ENCODE measurements around the gene FPR3. TPM values are rescaled to one million over a fixed set of nuclear protein-coding genes. Genes with fewer than 3 reads are reported as not detected.
A peak's percentile ranks its signal among the peaks of the same experiment; 100 is the strongest.

The FPR3 gene
- total RNA-seq, 2 donors from 2014 or later = 11.0 TPM

DNA sequence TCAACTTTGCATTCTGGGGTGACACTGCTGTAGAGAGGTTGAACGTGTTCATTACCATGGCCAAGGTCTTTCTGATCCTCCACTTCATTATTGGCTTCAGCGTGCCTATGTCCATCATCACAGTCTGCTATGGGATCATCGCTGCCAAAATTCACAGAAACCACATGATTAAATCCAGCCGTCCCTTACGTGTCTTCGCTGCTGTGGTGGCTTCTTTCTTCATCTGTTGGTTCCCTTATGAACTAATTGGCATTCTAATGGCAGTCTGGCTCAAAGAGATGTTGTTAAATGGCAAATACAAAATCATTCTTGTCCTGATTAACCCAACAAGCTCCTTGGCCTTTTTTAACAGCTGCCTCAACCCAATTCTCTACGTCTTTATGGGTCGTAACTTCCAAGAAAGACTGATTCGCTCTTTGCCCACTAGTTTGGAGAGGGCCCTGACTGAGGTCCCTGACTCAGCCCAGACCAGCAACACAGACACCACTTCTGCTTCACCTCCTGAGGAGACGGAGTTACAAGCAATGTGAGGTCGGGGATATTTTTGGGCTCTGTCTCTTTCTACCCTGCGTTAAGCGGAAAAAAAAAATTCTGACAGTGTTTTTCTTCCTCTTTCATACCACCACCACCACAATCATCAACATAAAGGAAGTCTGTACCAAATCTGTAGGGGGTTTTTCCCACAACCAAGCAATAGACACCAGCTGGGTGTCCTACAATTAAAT lies 29.5 kb downstream of the FPR3 start:
- DNase-seq (no peak), ATAC-seq (peak; percentile 65 to 73)
- intact Hi-C loops (cut with DNase I) = no loop called here

DNA sequence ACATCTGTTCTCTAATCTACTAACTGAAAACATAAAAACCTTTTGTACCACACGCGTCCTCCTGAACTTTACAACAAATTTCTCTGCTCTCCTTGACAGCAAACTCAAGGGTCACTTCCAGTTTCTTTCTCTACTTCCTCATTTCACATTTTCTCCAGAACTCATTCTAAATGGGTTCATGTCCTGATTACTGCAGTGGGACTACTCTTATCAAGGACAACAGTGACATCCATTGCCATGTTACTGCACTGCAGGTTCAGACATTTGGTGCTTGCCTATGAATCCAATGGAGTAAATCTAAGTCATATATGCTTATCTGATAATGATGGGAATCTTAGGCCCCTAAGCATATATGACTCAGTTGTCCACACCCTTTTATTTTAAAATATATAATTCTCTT lies 35.3 kb downstream of the FPR3 start:
- peak in 1 of 2 donors; percentile 49 for ATAC-seq
- no peak for DNase-seq
- intact Hi-C loops (cut with DNase I) = no loop called here

- ATAC-seq = no peak
- DNase-seq = no peak
- intact Hi-C loops (cut with DNase I) = no loop called here
Observed at GRCh38 chr19:51837145-51837544, 42.2 kb downstream of the FPR3 start.

GRCh38 chr19:51861870-51862622 lies 67.1 kb downstream of the FPR3 start:
- intact Hi-C loops (cut with DNase I) = no loop called here
- DNase-seq (no peak), ATAC-seq (no peak)

- intact Hi-C loops (cut with DNase I) = no loop called here
- no peak for ATAC-seq
- DNase-seq = no peak
Observed at GRCh38 chr19:51873097-51873496, 78.1 kb downstream of the FPR3 start.

Other genes with a start within 250 kb of the FPR3 start
- 10 to 100 TPM in 1 of 2 donors, 1 to 10 TPM in 1; 9.6 to 10.8 TPM for gene ZNF175, start 223.9 kb upstream of the FPR3 start, total RNA-seq
- under 1 TPM; 0.71 to 0.81 TPM for gene SIGLEC5, start 164.8 kb upstream of the FPR3 start, total RNA-seq
- gene SIGLEC14, start 148.3 kb upstream of the FPR3 start, total RNA-seq = 1 to 10 TPM; 1.2 to 4.2 TPM
- 10 to 100 TPM; 11.7 to 17.1 TPM for gene SPACA6, start 101.8 kb upstream of the FPR3 start, total RNA-seq
- 1 to 10 TPM; 7.2 to 8.7 TPM for gene HAS1, start 71.2 kb upstream of the FPR3 start, total RNA-seq
- 10 to 100 TPM; 12.9 to 14.5 TPM for gene FPR1, start 43.3 kb upstream of the FPR3 start, total RNA-seq
- 1 to 10 TPM; 1.1 to 2.4 TPM for gene FPR2, start 34.0 kb upstream of the FPR3 start, total RNA-seq
- gene ZNF577, start 92.8 kb downstream of the FPR3 start, total RNA-seq = 1 to 10 TPM; 7.3 to 9.3 TPM
- 10 to 100 TPM in 1 of 2 donors, 1 to 10 TPM in 1; 8.0 to 10.8 TPM for gene ZNF649, start 109.9 kb downstream of the FPR3 start, total RNA-seq
- gene ZNF613, start 132.3 kb downstream of the FPR3 start, total RNA-seq = 1 to 10 TPM; 4.3 to 5.5 TPM
- 1 to 10 TPM; 7.2 to 7.5 TPM for gene ZNF350, start 191.7 kb downstream of the FPR3 start, total RNA-seq
- gene ZNF615, start 213.1 kb downstream of the FPR3 start, total RNA-seq = 10 to 100 TPM in 1 of 2 donors, 1 to 10 TPM in 1; 9.8 to 10.0 TPM
- gene ZNF614, start 233.2 kb downstream of the FPR3 start, total RNA-seq = 1 to 10 TPM; 6.8 to 9.4 TPM

Data from left cardiac atrium (tissue), 4 donors.